ENCODE measurements around the gene PPP4R3A. TPM values are rescaled to one million over a fixed set of nuclear protein-coding genes. Genes with fewer than 3 reads are reported as not detected.

Gene PPP4R3A
- total and polyA plus RNA-seq, 2 of the 4 experiments (the other 2 are of a cell fraction) = 28.2 to 28.9 TPM

GRCh38 chr14:91416744-91417119 lies 93.4 kb downstream of the PPP4R3A start:
- Histone ChIP-seq H3K14ac (replicated peaks; ENCODE audit: low read depth, low read length) (no peak overlapping the region), H2BK20ac (ENCODE audit: low read depth, low read length) (no peak overlapping the region), H3K56ac (ENCODE audit: extremely low read depth, insufficient read depth, low read length) (no peak overlapping the region), H3K27ac (ENCODE audit: insufficient read depth, low read length) (no peak overlapping the region), H3K79me1 (ENCODE audit: low read depth in 1 of 2, low read length in 2 of 2) (no peaks in the 10 kb centered on the region), H3K27me3 (ENCODE audit: control insufficient read depth, insufficient read depth, low read length) (peaks cover 41% of the 10 kb centered on the region), H2BK5ac (ENCODE audit: low read depth, low read length, poor library complexity, severe bottlenecking) (no peak overlapping the region), H2AK5ac (ENCODE audit: low read depth, low read length) (no peak overlapping the region), H2AK9ac (replicated peaks; ENCODE audit: low read depth, low read length, poor library complexity) (no peak overlapping the region), H2AFZ (replicated peaks; ENCODE audit: low read length, poor library complexity) (no peak overlapping the region), H3K4me1 (ENCODE audit: control insufficient read depth, insufficient read depth, low read length) (no peaks in the 10 kb centered on the region), H3K23ac (ENCODE audit: low read depth, low read length) (no peak overlapping the region), H3K9ac (ENCODE audit: low read depth, low read length) (no peak overlapping the region), H3K4ac (ENCODE audit: low read depth, low read length) (no peak overlapping the region), H3K36me3 (ENCODE audit: control insufficient read depth, insufficient read depth, low read length) (no peaks in the 10 kb centered on the region), H2BK120ac (ENCODE audit: low read depth, low read length) (no peak overlapping the region), H4K8ac (ENCODE audit: low read depth in 2 of 2, low read length in 2 of 2) (no peak overlapping the region), H3K18ac (ENCODE audit: low read depth, low read length) (no peak overlapping the region), H3K9me3 (ENCODE audit: control insufficient read depth, insufficient read depth, low read length) (no peaks in the 10 kb centered on the region), H3K4me2 (ENCODE audit: low read depth, low read length) (no peak overlapping the region), H4K91ac (ENCODE audit: insufficient read depth, low read depth, low read length) (no peak overlapping the region), H2BK15ac (ENCODE audit: low read depth, low read length) (no peak overlapping the region), H3K4me3 (ENCODE audit: insufficient read depth, low read depth, low read length) (no peak overlapping the region), H3K9me1 (ENCODE audit: insufficient read depth, low read length) (no peaks in the 10 kb centered on the region), H4K20me1 (ENCODE audit: insufficient read depth, low read length) (no peaks in the 10 kb centered on the region), H4K5ac (ENCODE audit: low read depth, low read length) (no peak overlapping the region)
- dilution Hi-C loops (cut with HindIII; ENCODE audit: low sequenced_read_pairs, unreplicated experiment) = no loop called here
- no peak for DNase-seq
- intact Hi-C loops (cut with micrococcal nuclease) = no loop called here
- ATAC-seq (ENCODE audit: low read depth) = no peak
- no peak for TF ChIP-seq RAD21 (IDR thresholded peaks at IDR 0.05; ENCODE audit: low read length)
- no peak for TF ChIP-seq MXI1 (IDR thresholded peaks at IDR 0.05; ENCODE audit: borderline replicate concordance, low read depth, low read length)
- no peak for TF ChIP-seq POLR2A (IDR thresholded peaks at IDR 0.05; ENCODE audit: low read depth, low read length)
- TF ChIP-seq MAZ (IDR thresholded peaks at IDR 0.05; ENCODE audit: borderline replicate concordance, low read depth, low read length) = no peak
- no peak for TF ChIP-seq CEBPB (IDR thresholded peaks at IDR 0.05; ENCODE audit: low read depth, low read length)
- TF ChIP-seq RCOR1 (IDR thresholded peaks at IDR 0.05; ENCODE audit: insufficient replicate concordance, low read length) = no peak
- TF ChIP-seq CHD1 (IDR thresholded peaks at IDR 0.05; ENCODE audit: low read depth, low read length) = no peak
- no peak for TF ChIP-seq FOS (IDR thresholded peaks at IDR 0.05; ENCODE audit: low read depth, low read length)
- no peak for TF ChIP-seq NFE2L2 (IDR thresholded peaks at IDR 0.05; ENCODE audit: low read depth, low read length)
- no peak for TF ChIP-seq BHLHE40 (IDR thresholded peaks at IDR 0.05; ENCODE audit: low read depth, low read length)
- TF ChIP-seq USF2 (IDR thresholded peaks at IDR 0.05; ENCODE audit: low read depth, low read length) = no peak
- TF ChIP-seq ELK1 (IDR thresholded peaks at IDR 0.05; ENCODE audit: borderline replicate concordance, low read depth, low read length) = no peak
- TF ChIP-seq CTCF (conservative IDR thresholded peaks at IDR 0.05; ENCODE audit: low read depth, low read length) = no peak
- TF ChIP-seq RFX5 (IDR thresholded peaks at IDR 0.05; ENCODE audit: low read depth, low read length) = no peak
- TF ChIP-seq MAFK (IDR thresholded peaks at IDR 0.05; ENCODE audit: low read depth, low read length) = no peak
- TF ChIP-seq SMC3 (IDR thresholded peaks at IDR 0.05; ENCODE audit: low read depth, low read length) = no peak
- in situ Hi-C loops (cut with MboI; ENCODE audit: low sequenced_read_pairs) = no loop called here
- ChIA-PET POLR2A (ENCODE audit: unreplicated experiment) (no interaction called here), CTCF (no interaction called here)
- BruUV-seq (replicated peaks) = no TSS peak
- no CpG with 5 or more reads among the region's 19 CpGs for WGBS, 2 experiments (ENCODE audit: extremely low coverage in 2 of 2, insufficient read length in 1 of 2)

Measured in IMR-90 (cell line).